ENCODE results near the gene ELMO2.
A peak's percentile ranks its signal among the peaks of the same experiment; 100 is the strongest.

The ELMO2 gene

GRCh38 chr20:46366826-46367225, 39.6 kb downstream of the ELMO2 start:
- DNase-seq: no peak

- DNase-seq: no peak
These were observed 40.8 kb downstream of the ELMO2 start for GRCh38 chr20:46365487-46366220.

GRCh38 chr20:46364670-46365486, 41.5 kb downstream of the ELMO2 start:
- no peak for DNase-seq

- DNase-seq: peak; percentile 81
These were observed 42.3 kb downstream of the ELMO2 start for GRCh38 chr20:46363874-46364669.

- no peak for DNase-seq
These were observed 43.2 kb downstream of the ELMO2 start for GRCh38 chr20:46362921-46363867.

- no peak for DNase-seq
These were observed 44.6 kb downstream of the ELMO2 start for GRCh38 chr20:46361811-46362210.

GRCh38 chr20:46361381-46361780, 45.0 kb downstream of the ELMO2 start:
- no peak for DNase-seq

- no peak for DNase-seq
These were observed 47.1 kb downstream of the ELMO2 start for GRCh38 chr20:46359233-46359751.

- DNase-seq: no peak
These were observed 47.9 kb downstream of the ELMO2 start for GRCh38 chr20:46358346-46359058.

GRCh38 chr20:46357030-46357514, 49.3 kb downstream of the ELMO2 start:
- no peak for DNase-seq

GRCh38 chr20:46356195-46357029, 50.0 kb downstream of the ELMO2 start:
- DNase-seq: no peak

- no peak for DNase-seq
These were observed 50.6 kb downstream of the ELMO2 start for GRCh38 chr20:46355778-46356177.

- DNase-seq: no peak
These were observed 51.3 kb downstream of the ELMO2 start for GRCh38 chr20:46354920-46355654.

GRCh38 chr20:46354207-46354555, 52.2 kb downstream of the ELMO2 start:
- no peak for DNase-seq

- DNase-seq: no peak
These were observed 52.8 kb downstream of the ELMO2 start for GRCh38 chr20:46353500-46354206.

- no peak for DNase-seq
These were observed 54.0 kb downstream of the ELMO2 start for GRCh38 chr20:46352370-46352938.

- DNase-seq: no peak
These were observed 54.9 kb downstream of the ELMO2 start for GRCh38 chr20:46351357-46352058.

GRCh38 chr20:46350986-46351267, 55.5 kb downstream of the ELMO2 start:
- no peak for DNase-seq

Measured in activated effector memory CD4-positive, alpha-beta T cell treated with Interleukin-2 at 50 U/mL for 16 hours (primary cell).